Activated CD4-positive, alpha-beta T cell treated with anti-CD3 and anti-CD28 coated beads, Interleukin-2, amount 10 ng/mL, durations not matched to agents 7 days and 5 days (primary cell): ENCODE results near the gene MCOLN1. TPM values are rescaled to one million over a fixed set of nuclear protein-coding genes. Genes with fewer than 3 reads are reported as not detected.
"Not testable (repeated sequence)": the region's sequence is repeated elsewhere in the genome, so short reads cannot be mapped to it uniquely, and the experiment has no call there.

Source experiments
- CTCF ChIA-PET: fragments of 350-600 bp; sonication (Branson Sonifier 250); formaldehyde crosslinking; loops from one replicate; lab custom pipeline; 2021; ENCODE audit warnings: antibody characterized with exemption; lab: Charles Lee
- POLR2A ChIA-PET: fragments of 350-600 bp; sonication (Branson Sonifier 250); formaldehyde crosslinking; loops from one replicate; lab custom pipeline; 2021; ENCODE audit warnings: antibody characterized with exemption; lab: Charles Lee
- DNase-seq: peaks from one replicate; pipeline ENCODE4 v3.0.0-alpha.2; 2020
- H3K27ac Mint-ChIP-seq: one replicate; pipeline ENCODE4 v1.8.0; 2021; ENCODE audit warnings: mild to moderate bottlenecking, moderate library complexity, mixed read lengths
- H3K27me3 Mint-ChIP-seq: one replicate; pipeline ENCODE4 v1.8.0; 2021; ENCODE audit warnings: mixed read lengths
- H3K36me3 Mint-ChIP-seq: one replicate; pipeline ENCODE4 v1.8.0; 2021; ENCODE audit warnings: low read depth, mixed read lengths
- H3K4me1 Mint-ChIP-seq: one replicate; pipeline ENCODE4 v1.8.0; 2021; ENCODE audit warnings: mixed read lengths
- H3K4me3 Mint-ChIP-seq: one replicate; pipeline ENCODE4 v1.8.0; 2021; ENCODE audit warnings: mild to moderate bottlenecking, moderate library complexity, mixed read lengths
- H3K9me3 Mint-ChIP-seq: one replicate; pipeline ENCODE4 v1.8.0; 2021; ENCODE audit warnings: mixed read lengths
- total RNA-seq, 2 experiments: library from RNA; stranded (reverse); gene quantifications; one replicate each; pipeline ENCODE4 v1.2.3, GENCODE V29; 2021

Gene MCOLN1
- total RNA-seq, 2 experiments from 2014 or later = 13.2 to 14.8 TPM

GRCh38 chr19:7529610-7530490 is 7.4 kb downstream of the MCOLN1 start:
- peaks cover 14% of the 10 kb centered on the region for H3K4me1 Mint-ChIP-seq
- no peaks in the 10 kb centered on the region for H3K9me3 Mint-ChIP-seq
- H3K27me3 Mint-ChIP-seq = no peaks in the 10 kb centered on the region
- no peak overlapping the region for H3K4me3 Mint-ChIP-seq
- CTCF ChIA-PET = no interaction called here
- DNase-seq = no peak
- POLR2A ChIA-PET = no interaction called here
- H3K36me3 Mint-ChIP-seq = peaks cover 8% of the 10 kb centered on the region
- no peak overlapping the region for H3K27ac Mint-ChIP-seq

DNA sequence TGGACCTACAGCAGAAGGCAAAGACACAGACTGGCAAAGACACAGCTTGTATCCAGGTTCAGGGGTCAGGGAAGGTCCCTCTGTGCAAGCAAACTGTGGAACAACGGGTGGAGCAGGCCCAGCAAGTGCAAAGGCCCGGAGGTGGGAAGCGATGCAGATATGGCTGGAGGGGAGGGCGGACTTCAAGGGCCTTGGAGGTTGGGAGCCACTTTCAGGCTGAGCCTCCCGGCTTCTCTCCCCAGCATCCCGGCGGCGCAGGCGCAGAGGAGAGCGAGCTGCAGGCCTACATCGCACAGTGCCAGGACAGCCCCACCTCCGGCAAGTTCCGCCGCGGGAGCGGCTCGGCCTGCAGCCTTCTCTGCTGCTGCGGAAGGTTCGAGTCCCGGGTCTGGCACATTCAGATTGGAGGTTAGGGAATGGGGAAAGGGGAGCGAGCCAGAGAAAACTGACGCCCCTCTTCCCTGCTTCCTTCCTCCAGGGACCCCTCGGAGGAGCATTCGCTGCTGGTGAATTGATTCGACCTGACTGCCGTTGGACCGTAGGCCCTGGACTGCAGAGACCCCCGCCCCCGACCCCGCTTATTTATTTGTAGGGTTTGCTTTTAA is 11.0 kb downstream of the MCOLN1 start:
- DNase-seq = no peak
- H3K27ac Mint-ChIP-seq = peak overlapping the region; percentile 87
- H3K4me1 Mint-ChIP-seq = peaks cover 27% of the 10 kb centered on the region
- H3K9me3 Mint-ChIP-seq = no peaks in the 10 kb centered on the region
- CTCF ChIA-PET = interaction anchor here (0.9 to 3.0 kb wide), 2 partner anchors 10 to 148 kb away, joined by 4 to 9 read pairs; partner anchors contain the start of genes MCOLN1 and TRAPPC5
- peaks cover 8% of the 10 kb centered on the region for H3K36me3 Mint-ChIP-seq
- POLR2A ChIA-PET = no interaction called here
- H3K27me3 Mint-ChIP-seq = no peaks in the 10 kb centered on the region
- H3K4me3 Mint-ChIP-seq = peak overlapping the region; percentile 95

DNA sequence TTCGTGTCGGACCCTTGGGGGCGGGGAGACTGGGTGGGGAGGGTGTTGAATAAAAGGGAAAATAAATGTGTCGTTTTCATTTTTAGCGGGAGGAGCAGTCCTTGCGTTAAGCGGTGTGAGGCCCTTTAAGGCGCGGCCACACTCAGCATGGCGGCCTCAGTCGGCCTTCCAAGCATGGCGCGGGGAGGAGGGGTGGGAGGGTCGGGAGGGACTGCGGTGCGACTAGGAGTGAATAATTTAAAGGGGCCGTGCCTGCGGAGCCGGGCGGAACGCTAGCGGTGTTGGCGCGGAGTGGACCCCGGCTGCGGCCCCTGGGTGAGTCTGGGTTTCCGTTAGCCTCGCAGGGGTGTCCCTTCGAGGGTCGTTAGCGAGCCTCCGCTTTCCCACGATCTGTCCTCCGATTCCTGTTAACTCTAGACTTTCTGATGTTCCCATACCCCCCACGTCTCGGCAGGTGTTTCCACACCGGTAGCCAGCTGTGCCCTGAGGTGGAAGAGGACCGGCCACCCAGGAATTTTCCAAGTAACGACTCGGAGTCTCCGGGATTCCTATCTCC is 11.6 kb downstream of the MCOLN1 start:
- Mint-ChIP-seq H3K36me3 (peaks cover 13% of the 10 kb centered on the region), H3K4me1 (peaks cover 27% of the 10 kb centered on the region), H3K27me3 (no peaks in the 10 kb centered on the region), H3K4me3 (peak overlapping the region; percentile 95), H3K27ac (peak overlapping the region; percentile 87), H3K9me3 (no peaks in the 10 kb centered on the region)
- POLR2A ChIA-PET = interaction anchor here (1.0 kb wide), 1 partner anchor 12 kb away, joined by 3 read pairs; the partner anchor contains the start of gene MCOLN1
- CTCF ChIA-PET = interaction anchor here (0.6 to 3.0 kb wide), 4 partner anchors 11 to 147 kb away, joined by 3 to 9 read pairs (median 4); partner anchors contain the start of genes MCOLN1 and TRAPPC5
- peak; percentile 88 for DNase-seq

GRCh38 chr19:7534531-7535046 is 12.2 kb downstream of the MCOLN1 start:
- peaks cover 27% of the 10 kb centered on the region for H3K4me1 Mint-ChIP-seq
- H3K9me3 Mint-ChIP-seq = no peaks in the 10 kb centered on the region
- H3K27ac Mint-ChIP-seq = peak overlapping the region; percentile 87
- peak overlapping the region; percentile 95 for H3K4me3 Mint-ChIP-seq
- peaks cover 13% of the 10 kb centered on the region for H3K36me3 Mint-ChIP-seq
- H3K27me3 Mint-ChIP-seq = no peaks in the 10 kb centered on the region
- CTCF ChIA-PET = interaction anchor here (0.6 to 3.0 kb wide), 4 partner anchors 12 to 146 kb away, joined by 3 to 9 read pairs (median 4); partner anchors contain the start of genes MCOLN1 and TRAPPC5
- POLR2A ChIA-PET = interaction anchor here (1.0 kb wide), 1 partner anchor 12 kb away, joined by 3 read pairs; the partner anchor contains the start of gene MCOLN1
- peak; percentile 25 for DNase-seq

- POLR2A ChIA-PET = interaction anchor here (1.0 kb wide), 1 partner anchor 13 kb away, joined by 3 read pairs; the partner anchor contains the start of gene MCOLN1
- Mint-ChIP-seq H3K4me1 (peaks cover 30% of the 10 kb centered on the region), H3K27ac (peak within 1 kb of the TSS; percentile 87), H3K27me3 (no peaks in the 10 kb centered on the region), H3K4me3 (peak within 1 kb of the TSS; percentile 95), H3K36me3 (peaks cover 17% of the 10 kb centered on the region), H3K9me3 (no peaks in the 10 kb centered on the region)
- CTCF ChIA-PET = interaction anchor here (1.6 to 3.0 kb wide), 3 partner anchors 11 to 25 kb away, joined by 5 to 9 read pairs (median 7); partner anchors contain the start of gene MCOLN1
- DNase-seq = peak; percentile 93
Measured at GRCh38 chr19:7535047-7535997, 12.9 kb downstream of the MCOLN1 start, which contains the start of gene PNPLA6. TSS of gene PNPLA6 (plus strand) at chr19:7535717. CDS start at chr19:7535789, 72 bp downstream.

- no peak for DNase-seq
- Mint-ChIP-seq H3K4me3 (peak overlapping the region; percentile 95), H3K27me3 (no peaks in the 10 kb centered on the region), H3K36me3 (peaks cover 20% of the 10 kb centered on the region), H3K9me3 (no peaks in the 10 kb centered on the region), H3K4me1 (peaks cover 30% of the 10 kb centered on the region), H3K27ac (peak overlapping the region; percentile 87)
- POLR2A ChIA-PET = no interaction called here
- CTCF ChIA-PET = interaction anchor here (0.6 to 2.3 kb wide), 3 partner anchors 10 to 145 kb away, joined by 3 to 7 read pairs (median 4); partner anchors contain the start of gene TRAPPC5
Measured at GRCh38 chr19:7535998-7536695, 13.7 kb downstream of the MCOLN1 start.

DNA sequence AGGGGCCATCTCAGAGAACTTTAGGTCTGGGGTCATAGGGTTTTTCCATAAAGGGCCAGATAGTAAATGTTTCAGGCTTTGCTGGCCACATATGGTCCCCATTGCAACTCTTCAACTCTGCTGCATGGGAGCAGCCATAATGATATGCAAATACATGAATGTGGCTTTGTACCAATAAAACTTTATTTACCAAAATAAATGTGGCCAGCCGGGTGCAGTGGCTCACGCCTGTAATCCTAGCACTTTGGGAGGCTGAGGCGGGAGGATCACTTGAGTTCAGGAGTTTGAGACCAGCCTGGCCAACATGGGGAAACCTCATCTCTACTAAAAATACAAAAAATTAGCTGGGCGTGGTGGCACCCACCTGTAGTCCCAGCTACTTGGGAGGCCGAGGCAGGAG is 16.6 kb downstream of the MCOLN1 start:
- POLR2A ChIA-PET, H3K9me3 Mint-ChIP-seq, H3K27me3 Mint-ChIP-seq, H3K27ac Mint-ChIP-seq, DNase-seq, H3K4me3 Mint-ChIP-seq: not testable (repeated sequence)
- H3K4me1 Mint-ChIP-seq = peaks cover 28% of the 10 kb centered on the region
- CTCF ChIA-PET = interaction anchor here (1.0 to 1.1 kb wide), 2 partner anchors 16 to 142 kb away, joined by 3 read pairs; partner anchors contain the start of genes MCOLN1 and TRAPPC5
- H3K36me3 Mint-ChIP-seq = peaks cover 34% of the 10 kb centered on the region

GRCh38 chr19:7539827-7540425 is 17.5 kb downstream of the MCOLN1 start:
- Mint-ChIP-seq H3K36me3 (peaks cover 34% of the 10 kb centered on the region), H3K27me3 (no peaks in the 10 kb centered on the region), H3K9me3 (no peaks in the 10 kb centered on the region), H3K27ac (no peak overlapping the region), H3K4me1 (peaks cover 32% of the 10 kb centered on the region), H3K4me3 (no peak overlapping the region)
- DNase-seq = no peak
- POLR2A ChIA-PET = no interaction called here
- CTCF ChIA-PET = interaction anchor here (1.1 kb wide), 1 partner anchor 141 kb away, joined by 3 read pairs; the partner anchor contains the start of gene TRAPPC5

GRCh38 chr19:7540761-7541474 is 18.5 kb downstream of the MCOLN1 start:
- ChIA-PET CTCF (interaction anchor here (1.6 kb wide), 1 partner anchor 27 kb away, joined by 4 read pairs; no protein-coding TSS in a partner anchor), POLR2A (no interaction called here)
- H3K36me3 Mint-ChIP-seq = peaks cover 39% of the 10 kb centered on the region
- no peak overlapping the region for H3K27ac Mint-ChIP-seq
- H3K9me3 Mint-ChIP-seq = no peaks in the 10 kb centered on the region
- no peak overlapping the region for H3K4me3 Mint-ChIP-seq
- H3K27me3 Mint-ChIP-seq = no peaks in the 10 kb centered on the region
- no peak for DNase-seq
- peaks cover 38% of the 10 kb centered on the region for H3K4me1 Mint-ChIP-seq

DNA sequence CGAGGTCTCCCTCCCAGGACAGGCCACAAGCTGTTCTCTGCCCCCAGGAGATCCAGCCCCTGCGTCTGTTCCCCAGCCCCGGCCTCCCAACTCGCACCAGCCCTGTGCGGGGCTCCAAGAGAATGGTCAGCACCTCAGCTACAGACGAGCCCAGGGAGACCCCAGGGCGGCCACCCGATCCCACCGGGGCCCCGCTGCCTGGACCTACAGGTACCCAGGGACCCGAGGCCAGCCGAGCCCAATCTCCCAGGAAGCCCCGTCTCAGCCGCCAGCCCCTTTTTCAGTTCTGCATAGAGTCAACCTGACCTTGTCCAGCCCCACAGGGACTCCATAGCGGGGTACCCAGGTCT is 19.0 kb downstream of the MCOLN1 start:
- Mint-ChIP-seq H3K4me3 (no peak overlapping the region), H3K9me3 (no peaks in the 10 kb centered on the region), H3K27ac (no peak overlapping the region), H3K36me3 (peaks cover 41% of the 10 kb centered on the region), H3K27me3 (no peaks in the 10 kb centered on the region), H3K4me1 (peaks cover 38% of the 10 kb centered on the region)
- ChIA-PET POLR2A (no interaction called here), CTCF (interaction anchor here (1.6 kb wide), 1 partner anchor 27 kb away, joined by 4 read pairs; no protein-coding TSS in a partner anchor)
- DNase-seq = no peak
